ENCODE results near the gene TTC13.

TTC13 gene

GRCh38 chr1:230901671-230902070, 77.0 kb downstream of the TTC13 start:
- no peak for DNase-seq

DNA sequence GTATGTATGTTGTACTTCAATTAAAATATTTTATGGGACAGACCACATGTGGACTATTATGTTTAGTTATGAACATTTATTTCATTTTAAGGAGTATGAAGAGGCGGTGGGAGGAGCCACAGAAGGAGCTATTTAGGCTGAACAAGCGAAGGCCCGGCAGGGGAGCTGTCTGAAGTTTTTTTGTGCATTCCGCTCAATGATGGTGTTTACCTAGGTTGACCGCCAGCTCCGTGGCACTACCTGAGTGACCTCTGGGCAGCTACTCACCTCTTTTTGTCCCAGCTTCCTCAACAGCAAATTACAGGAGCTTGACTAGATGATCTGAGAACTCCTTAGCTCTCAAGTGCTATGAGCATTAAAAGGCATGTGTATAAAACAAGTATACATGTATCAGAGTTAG, 77.7 kb downstream of the TTC13 start:
- no peak for DNase-seq

DNA sequence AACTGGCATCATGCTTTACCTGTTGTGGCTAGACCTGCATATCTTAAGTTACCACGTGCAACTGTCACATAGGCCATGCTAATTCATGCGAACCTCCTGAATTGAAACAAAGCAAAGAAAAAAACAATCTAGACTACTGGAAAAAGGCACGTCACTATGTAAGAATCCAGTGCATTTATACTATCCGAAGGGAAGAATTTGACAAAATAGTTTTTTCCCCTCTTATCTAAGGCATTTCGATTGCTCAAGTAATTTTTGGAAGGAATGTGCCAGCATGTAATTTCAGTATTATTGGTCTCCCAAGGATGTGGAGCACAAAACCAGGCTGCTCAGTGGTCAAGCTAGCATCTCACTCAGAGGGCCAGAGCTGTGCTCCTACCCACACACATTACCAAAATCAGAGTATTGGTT, 78.8 kb downstream of the TTC13 start:
- no peak for DNase-seq

DNA sequence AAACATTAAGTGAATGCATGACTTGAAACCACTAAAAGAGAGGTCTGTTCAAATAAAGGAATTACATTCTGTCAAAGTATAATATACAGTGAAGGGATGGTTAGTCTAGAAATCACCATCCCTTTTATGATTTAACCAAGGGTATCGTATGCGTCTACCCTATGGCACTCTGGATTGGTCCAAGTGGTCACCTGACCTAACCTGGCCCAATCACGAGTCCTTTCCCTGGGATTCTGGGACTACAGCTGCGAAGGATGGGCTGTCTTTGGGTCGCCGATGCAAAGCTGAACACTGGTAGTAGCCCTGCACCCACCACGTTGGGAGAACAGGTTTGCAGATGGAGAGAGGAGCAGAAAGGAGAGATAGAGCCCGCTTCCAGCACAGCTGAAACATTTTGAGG, 79.9 kb downstream of the TTC13 start:
- no peak for DNase-seq

DNA sequence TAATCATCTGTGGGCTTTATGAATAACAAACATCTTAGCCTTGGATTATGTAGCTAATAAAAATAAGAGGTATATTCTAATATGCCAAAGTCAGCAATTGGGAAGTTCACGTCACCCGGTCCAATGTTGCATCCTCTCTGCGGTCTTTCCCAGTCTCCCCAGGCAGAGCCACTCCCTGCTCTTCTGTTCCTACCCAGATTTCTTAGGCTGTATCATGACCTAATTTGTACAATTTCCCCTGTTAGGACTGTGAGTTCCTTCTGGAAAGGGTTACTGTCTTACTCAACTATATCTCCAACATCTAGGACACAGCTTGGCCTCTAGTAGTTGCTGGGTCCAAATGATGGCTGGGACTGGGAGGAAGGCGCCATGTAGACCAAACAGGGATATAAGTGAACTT, 80.5 kb downstream of the TTC13 start:
- no peak for DNase-seq

DNA sequence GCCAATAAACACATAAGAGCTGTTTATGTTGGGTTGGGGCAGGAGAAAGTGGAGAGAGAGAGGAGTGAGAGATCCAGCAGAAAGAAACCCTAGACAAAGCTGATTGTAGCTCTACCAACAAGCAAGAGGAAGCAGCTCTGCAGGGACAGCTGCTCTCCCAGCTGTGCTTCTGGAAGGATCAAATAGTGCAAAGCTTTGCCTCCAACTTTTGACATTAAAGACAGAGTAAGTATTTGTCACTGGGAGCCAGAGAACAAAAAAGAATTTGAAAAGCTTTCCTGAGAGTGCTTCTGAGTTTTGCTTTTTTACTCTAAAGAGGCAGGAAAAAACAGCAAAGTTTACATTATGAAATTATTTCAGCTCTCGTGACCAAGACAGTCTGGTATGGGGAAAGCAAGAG, 81.9 kb downstream of the TTC13 start:
- no peak for DNase-seq

GRCh38 chr1:230895452-230895851, 83.2 kb downstream of the TTC13 start:
- DNase-seq, result no peak

GRCh38 chr1:230894664-230895063, 84.0 kb downstream of the TTC13 start:
- no peak for DNase-seq

- no peak for DNase-seq
Measured at GRCh38 chr1:230894032-230894431, 84.6 kb downstream of the TTC13 start.

DNA sequence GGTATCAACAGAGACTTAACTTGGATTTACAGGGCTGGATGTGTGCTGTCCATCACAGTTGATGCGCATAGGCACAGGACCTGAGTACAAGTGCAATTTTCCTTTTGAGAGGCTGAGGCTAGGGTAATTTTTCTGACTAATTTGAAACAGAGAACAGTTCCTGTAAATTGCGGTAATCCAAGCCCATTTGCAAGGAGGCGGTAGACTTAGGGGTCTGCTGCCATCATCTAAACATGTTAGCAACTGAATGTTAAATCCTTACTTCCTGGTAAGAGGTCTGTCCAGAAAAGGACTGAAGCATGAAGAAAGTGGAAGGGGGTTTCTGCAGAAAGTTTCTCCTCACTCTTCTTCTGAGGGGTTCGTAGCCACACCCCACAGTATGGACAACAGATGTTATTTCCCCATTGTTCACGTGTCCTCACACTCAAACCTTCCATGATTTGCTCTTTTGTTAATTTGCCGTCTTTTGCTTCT, 86.6 kb downstream of the TTC13 start:
- no peak for DNase-seq

- DNase-seq, result no peak
Measured at GRCh38 chr1:230891413-230891812, 87.2 kb downstream of the TTC13 start.

- no peak for DNase-seq
Measured at GRCh38 chr1:230884646-230885045, 94.0 kb downstream of the TTC13 start.

- no peak for DNase-seq
Measured at GRCh38 chr1:230883967-230884366, 94.7 kb downstream of the TTC13 start.

DNA sequence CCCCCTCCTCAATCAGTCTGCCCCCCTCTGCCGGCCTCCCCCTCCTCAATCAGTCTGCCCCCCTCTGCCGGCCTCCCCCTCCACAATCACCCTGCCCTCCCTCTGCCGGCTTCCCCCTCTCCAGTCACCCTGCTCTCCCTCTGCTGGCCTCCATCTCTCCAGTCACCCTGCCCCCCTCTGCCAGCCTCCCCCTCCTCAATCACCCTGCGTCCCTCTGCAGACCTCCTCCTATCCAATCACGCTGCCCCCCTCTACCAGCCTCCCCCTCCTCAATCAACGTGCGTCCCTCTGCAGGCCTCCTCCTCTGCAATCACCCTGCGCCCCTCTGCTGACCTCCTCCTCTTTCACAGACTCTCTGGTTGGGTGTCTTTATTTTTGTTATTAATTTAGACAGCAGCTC, 98.9 kb downstream of the TTC13 start:
- no peak for DNase-seq

GRCh38 chr1:230878591-230878990, 100.1 kb downstream of the TTC13 start:
- no peak for DNase-seq

GRCh38 chr1:230877924-230878590, 100.6 kb downstream of the TTC13 start:
- no peak for DNase-seq

- DNase-seq, result no peak
Measured at GRCh38 chr1:230877146-230877923, 101.3 kb downstream of the TTC13 start.

- no peak for DNase-seq
Measured at GRCh38 chr1:230876660-230877059, 102.0 kb downstream of the TTC13 start.

GRCh38 chr1:230875370-230875769, 103.3 kb downstream of the TTC13 start:
- DNase-seq, result no peak

GRCh38 chr1:230870916-230871315, 107.7 kb downstream of the TTC13 start:
- no peak for DNase-seq

- no peak for DNase-seq
Measured at GRCh38 chr1:230869500-230869899, 109.2 kb downstream of the TTC13 start.

GRCh38 chr1:230868736-230869385, 109.8 kb downstream of the TTC13 start:
- peak; percentile 64 for DNase-seq

DNA sequence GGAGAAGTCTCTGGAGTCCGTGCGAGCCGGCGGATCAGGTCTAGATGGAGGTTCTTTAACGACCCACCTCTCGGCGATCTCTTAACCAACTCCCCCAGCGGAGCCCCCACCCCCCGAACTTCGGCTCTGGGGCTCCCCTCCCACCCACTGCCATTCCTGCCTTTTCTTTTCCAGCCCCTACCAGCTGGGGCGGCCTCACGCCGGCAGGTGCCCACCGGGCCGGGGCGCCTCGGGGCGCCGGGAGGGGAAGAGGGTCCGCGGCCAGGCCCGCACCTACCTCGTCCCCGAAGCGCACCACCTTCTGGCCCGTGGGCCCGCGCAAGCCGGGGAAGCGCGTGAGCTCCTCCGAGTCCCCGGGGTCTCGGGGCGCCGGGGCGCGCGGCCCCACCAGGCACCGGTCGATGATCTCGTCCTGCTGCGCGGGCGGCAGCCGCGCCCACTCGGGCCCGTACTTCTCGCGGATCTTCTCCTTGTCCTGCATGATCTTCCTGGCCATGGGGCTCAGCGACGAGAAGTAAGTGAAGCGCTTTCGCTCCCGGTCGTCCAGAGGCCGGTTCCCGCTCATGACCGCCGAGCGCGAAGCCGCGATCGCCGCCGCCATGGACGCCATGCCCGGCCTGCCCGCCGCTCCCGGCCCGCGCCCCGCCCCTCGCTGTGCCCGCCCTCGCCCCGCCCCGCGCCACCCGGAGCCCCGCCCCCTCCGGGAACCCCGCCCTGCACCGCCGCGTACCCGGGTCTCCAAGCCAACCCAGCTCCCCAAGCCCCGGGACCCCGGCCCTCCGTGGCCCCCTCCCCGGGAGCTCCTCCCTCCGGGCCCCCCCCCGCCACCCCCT, 110.5 kb downstream of the TTC13 start, which contains the start of gene C1orf198:
TSS of gene C1orf198 (minus strand) at position 619 of the 833 bp plus-strand sequence. CDS start at position 610, 9 bp downstream.
- peak; percentile 65 for DNase-seq

Data from OCI-M1 (cell line).